AG08395 (cell line): Measurements from ENCODE around the gene SFTPB.
"Not testable (repeated sequence)": the region's sequence is repeated elsewhere in the genome, so short reads cannot be mapped to it uniquely, and the experiment has no call there.

Source experiments
- DNase-seq: peaks from one replicate; pipeline ENCODE4 v3.0.0; 2012; ENCODE audit warnings: mixed read lengths, low spot score

SFTPB gene

DNA sequence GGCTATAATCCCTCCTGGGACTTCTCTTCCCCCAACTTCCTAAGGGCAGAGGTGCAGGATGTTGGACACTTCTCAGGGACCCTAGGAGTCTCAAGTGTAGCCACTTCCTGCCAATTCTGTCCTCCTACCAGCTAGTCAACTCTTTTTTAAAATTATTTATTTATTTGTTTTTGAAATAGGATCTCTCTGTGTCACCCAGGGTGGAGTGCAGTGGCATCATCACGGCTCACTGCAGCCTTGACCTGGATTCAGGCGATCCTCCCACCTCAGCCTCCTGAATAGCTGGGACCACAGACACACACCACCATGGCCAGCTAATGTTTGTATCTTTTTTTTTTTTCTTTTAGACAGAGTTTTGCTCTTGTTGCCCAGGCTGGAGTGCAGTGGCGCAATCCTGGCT lies 11.5 kb downstream of the SFTPB start:
- no peak for DNase-seq

DNA sequence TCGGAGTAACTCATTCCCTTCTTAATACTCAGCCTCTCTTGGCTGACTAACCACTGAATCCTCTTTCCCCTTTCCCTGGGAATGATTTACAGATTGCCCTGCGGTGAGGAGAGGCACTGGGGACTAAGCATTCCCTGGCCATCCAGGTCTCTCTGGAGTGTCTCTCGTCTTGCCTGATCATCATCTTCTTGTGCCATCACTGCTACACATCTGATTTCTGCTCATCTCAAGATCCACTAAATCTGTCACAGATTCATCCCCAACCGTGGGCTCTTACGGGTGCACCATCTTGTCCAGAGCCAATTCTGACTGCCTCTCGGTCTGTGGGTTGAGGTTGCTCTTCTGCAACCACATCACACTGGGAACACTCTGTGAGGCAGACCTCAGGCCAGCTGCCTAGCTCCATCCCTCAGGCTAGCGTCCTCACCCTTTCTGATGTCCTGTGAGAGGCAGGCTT lies 12.0 kb downstream of the SFTPB start:
- DNase-seq = peak; percentile 90

DNA sequence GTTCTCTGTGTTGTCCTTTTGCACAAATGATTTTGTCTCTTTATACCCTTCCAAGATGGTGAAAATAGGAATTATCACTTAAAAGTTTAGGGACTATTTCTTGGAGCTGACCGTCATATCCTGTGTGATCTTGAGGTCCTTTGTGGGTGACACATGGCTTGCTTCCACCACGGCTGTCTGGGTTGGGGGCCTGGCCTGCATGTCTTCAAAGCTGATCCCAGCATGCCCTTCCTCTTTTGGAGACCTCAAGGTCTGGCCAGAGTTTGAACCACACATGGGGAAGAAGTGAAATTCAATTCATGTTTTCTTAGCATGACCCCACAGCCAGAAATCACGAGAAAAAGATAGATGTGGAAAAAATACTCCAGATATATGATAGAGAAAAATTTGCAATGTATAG lies 14.0 kb downstream of the SFTPB start:
- DNase-seq = no peak

DNA sequence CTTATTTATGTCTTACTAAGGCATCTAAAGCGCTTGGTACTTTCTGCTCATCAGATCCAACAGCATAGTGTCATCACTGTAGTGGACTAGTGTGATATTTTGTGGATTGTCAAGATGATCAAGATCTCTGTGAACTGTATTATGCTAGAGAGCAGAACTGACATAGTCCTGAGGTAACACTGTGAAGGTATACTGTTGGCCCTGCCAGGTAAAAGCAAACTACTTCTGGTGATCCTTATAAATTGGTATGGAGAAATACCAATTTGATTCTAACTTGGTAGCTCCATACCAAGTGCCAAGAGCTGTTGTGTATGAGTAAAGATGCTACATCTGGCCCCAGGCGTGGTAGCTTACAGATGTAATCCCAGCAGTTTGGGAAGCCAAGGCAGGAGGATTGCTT lies 15.9 kb downstream of the SFTPB start:
- no peak for DNase-seq

DNA sequence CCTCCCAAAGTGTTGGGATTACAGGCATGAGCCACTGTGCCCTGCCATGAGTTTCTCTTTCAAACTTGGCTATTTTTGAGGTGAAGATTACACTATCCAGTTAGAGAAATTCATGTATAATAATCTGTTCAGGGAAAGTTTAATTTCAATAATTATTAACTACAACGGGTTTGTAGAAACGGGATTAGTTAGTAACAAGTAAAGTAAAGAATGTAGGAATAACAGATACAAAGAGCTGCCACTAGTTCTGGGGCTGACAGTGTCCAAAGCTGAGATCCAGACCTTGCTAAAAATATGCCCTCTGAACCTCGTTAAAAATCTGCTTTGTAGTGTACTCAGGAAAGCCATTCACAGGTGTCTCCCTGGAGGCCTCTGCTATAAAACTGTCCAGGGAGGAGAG lies 16.9 kb downstream of the SFTPB start:
- no peak for DNase-seq

DNA sequence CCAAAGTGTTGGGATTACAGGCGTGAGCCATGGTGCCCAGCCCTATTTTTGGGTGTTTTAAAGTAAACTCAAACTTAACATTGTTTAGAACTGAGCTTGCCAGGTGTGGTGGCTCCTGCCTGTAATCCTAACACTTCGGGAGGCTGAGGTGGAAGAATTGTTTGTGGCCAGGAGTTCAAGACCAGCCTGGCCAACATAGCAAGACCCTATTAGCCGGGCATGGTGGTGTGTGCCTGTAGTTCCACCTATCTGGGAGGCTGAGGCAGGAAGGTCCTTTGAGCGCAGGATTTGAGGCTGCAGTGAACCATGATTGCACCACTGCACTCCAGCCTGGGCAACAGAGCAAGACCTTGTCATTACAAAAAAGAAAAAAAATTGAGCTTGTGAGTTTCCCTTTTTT lies 17.5 kb downstream of the SFTPB start:
- DNase-seq = no peak

DNA sequence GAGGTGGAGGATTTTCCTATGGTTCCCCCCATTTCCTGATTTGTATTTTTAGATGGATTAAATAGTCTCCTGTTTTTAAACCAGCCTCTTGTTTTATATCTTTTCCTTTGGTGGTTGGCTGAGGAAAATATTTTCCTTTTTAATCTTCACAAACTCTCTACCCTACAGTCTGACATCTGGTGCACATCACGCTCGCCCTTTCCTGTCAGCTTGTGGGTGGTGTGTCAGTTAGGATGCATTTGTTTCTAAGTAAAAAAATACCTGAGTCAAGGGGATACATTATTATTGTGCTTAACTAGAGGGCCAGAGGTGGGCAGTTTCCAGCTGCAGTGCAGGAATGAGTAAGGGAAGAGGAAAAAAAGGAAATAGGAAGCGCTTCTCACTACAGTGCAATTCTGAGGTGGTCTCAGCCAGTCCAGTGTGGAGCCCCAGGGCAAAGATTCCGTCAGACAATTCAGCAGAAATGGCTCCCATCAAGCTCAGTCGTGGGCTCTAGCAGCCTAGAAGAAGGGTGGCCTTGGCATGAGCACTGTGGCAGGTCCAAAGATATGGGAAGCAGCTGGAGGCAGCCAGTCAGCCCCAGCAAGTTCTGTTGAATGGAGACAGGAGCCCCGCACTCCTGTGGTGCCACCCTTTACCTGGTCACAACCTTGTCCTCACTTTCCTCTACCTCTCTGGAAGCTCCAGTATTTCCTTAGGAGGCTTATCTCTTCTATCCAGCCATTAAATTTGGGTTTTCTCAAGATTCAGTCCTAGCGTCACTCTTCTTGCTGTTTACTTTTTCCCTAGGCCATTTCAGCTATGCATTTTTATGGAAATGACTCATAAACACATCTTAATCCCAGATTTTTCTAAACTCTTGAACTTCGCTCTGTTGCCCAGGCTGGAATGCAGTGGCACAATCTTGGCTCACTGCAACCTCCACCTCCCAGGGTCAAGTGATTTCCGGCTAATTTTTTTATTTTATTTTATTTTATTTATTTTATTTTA lies 18.5 kb downstream of the SFTPB start:
- peak; percentile 66 for DNase-seq

DNA sequence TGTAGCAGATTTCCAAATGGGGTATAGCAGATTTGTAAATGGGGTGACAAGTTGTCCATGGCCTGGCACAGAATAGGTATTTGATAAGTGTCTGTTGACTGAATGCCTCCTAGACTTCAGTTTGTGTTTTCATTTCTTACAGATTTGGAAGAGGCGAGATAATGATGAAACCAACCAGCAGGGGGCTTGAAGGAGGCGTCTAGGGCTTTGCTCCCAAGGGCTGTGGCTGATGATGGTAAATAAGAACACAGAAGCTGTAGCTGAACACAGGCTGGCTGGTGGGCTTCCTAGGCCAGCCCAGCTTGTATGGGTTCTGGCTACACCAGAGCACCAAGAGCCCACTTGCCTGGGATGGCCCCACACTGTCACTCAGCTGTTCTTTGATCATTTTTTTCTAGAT lies 19.4 kb downstream of the SFTPB start:
- DNase-seq = peak; percentile 78

DNA sequence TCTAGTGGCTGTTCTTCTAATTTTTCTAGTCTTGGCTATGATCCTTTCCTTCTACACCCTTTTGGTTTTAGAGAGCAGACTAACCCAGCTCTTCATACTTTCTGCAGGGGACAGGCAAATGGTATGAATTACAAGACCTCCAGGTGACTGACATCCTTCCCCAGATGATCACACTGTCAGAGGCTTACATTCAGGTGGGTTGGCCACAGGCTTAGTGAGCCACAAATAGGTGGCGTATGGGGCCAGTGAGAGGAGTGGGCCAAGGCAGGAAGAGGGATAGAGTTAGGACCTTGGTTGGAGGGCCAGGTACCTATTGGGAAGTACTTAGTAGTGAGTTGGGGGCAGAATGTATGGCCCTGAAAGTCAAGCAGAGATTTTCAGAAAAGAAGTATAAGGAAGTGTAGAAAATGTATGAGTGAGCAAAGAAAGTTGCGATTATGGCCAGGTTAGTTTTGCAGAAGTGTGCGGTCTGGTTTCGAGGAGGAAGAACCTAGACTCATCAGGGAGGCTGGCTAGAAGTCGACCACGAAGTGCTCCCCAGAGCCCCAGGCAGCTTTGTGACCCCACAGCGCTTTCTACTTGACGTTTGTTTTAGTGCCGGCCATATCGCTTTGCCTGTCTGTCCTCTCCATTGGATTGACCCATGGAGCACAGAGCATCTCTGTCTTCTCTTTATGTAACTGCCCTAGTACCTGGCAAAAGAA lies 20.0 kb downstream of the SFTPB start:
- DNase-seq = no peak

DNA sequence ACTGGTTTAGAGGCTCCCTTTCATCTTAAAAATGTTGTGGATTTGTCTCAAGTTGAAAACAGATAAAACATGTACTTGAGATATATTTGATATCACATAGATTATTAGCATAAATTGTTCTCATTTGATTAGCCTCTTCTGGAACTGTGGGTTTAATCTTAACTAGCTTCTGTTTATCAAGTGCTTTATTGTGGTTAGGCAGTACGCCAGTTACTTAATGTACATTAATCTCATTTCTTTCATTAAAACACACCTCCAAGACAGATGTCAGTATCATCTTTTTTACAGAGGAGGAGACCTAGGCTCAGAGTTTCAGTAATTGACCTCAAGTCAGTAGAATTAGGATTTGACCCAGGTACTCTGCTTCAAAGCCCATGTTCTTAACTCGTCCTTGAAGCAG lies 21.8 kb downstream of the SFTPB start:
- DNase-seq = no peak

DNA sequence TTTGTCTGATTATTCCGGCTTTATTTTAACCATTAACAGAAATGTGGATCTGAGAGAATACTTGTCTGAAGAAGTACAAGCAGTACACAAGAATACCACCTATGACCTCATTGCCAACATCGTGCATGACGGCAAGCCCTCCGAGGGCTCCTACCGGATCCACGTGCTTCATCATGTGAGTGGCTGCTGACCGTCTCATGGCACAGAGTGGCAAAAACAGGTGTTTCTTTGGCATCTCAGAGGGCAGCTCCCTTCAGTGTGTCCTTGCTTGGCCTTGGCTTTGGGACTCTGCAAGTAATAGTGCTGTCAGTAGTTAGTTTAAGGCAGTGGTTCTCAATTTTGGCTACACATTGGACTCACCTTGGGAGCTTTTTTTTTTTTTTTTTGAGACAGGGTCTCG lies 23.1 kb downstream of the SFTPB start:
- DNase-seq = no peak

DNA sequence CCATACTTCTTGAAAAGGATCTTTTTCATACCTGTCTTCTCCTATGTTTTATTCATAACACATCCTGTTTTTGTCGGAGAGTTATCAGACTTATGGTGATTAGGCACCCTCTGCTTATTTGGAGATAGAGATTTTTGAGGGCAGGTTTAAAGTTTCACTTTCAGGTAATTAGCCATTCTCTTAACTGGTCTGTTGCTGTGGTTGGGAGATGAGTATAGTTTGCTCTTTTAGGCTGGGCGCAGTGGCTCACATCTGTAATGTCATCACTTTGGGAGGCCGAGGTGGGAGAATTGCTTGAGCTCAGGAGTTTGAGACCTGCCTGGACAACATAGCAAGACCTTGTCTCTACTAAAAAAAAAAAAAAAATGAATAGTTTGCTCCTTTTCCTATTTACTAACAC lies 25.3 kb downstream of the SFTPB start:
- DNase-seq = no peak

DNA sequence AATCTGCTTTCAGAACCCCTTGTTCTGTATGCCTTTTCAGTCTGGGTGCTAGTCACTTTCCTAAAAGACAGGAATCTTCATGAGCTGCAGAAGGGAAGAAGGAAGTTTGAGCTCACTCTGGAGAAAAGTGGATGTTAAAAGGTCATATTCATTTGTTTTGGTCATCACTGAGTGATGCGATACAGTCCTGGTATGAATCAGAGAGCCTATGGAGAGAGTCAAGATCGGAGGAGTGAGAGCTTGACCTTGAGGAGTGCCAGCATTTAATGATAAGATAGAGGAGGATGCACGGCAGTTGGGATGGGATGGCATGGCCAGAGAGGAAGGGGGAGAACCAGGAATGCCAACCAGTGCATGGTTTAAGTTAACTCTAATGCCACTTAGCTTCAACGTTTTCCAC lies 32.4 kb downstream of the SFTPB start:
- DNase-seq = no peak

DNA sequence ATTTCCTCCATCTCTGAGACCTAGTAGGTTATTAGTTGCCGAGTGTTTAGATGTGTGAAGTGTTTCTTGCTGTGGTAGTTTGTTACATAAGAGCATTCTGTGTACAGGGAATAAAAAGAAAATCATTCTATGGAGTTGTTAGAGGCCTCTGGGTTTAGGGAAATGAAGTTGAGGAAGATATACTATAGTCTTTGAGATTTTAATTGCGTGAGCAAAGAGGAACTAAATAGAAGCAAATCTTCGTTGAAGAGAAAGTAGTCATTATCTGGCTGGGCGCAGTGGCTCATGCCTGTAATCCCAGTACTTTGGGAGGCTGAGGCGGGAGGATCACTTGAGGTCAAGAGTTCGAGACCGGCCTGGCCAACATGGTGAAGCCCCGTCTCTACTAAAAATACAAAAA lies 33.0 kb downstream of the SFTPB start:
- no peak for DNase-seq

DNA sequence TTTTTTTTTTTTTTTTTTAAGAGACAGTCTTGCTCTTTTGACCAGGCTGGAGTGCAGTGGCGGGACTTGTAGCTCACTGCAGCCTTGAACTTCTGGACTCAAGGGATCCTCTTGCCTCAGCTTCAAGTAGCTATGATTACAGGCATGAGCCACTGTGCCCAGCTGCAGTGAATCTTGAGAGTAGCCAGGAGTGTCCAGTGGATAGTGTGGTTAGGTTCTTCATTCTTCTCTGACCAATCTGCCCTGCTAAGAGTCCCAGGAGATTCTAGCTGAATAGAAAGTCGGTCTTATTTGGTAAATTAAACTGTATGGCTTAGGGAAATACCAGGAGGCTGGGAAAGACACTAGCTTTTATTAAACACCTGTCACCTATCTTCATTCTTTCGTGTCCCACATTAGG lies 36.7 kb downstream of the SFTPB start:
- no peak for DNase-seq

DNA sequence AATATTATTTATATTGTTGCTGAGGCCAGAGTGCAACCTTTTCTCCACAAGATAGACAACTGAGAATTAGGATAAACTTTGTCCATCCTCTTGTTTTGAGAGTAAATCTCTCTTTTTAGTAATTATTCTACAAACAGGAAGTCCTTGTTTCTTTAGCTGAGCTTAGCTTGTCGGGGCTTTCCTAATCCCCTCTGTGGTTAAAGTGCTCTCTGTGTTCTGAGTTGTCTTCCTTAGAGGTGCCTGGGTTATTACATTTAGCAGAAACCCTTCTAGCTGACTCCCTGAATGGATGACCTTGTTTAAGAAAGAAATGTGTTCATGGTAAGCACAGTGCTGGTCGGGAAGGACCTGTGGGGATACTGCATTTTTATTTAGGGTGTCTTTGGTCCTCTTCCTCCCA lies 39.3 kb downstream of the SFTPB start:
- DNase-seq = no peak

DNA sequence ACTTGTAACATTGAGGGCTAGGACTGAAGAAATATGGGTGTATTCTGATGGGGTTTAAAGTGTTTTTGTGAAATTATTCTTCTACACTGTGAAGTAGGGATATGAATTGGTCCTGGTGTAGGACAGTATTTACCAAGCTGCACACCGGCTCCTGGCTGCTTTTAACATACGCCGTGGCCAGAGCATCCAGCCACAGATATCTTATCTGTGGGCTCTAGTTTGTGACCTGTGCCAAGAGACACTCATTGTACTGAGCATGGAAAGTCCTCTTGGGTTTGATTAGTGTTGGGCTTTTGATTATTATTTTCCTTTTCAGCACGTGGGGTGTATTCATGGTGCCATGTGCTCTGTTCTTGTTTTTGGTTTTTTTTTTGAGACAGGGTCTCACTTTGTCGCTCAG lies 44.0 kb downstream of the SFTPB start:
- DNase-seq = no peak

DNA sequence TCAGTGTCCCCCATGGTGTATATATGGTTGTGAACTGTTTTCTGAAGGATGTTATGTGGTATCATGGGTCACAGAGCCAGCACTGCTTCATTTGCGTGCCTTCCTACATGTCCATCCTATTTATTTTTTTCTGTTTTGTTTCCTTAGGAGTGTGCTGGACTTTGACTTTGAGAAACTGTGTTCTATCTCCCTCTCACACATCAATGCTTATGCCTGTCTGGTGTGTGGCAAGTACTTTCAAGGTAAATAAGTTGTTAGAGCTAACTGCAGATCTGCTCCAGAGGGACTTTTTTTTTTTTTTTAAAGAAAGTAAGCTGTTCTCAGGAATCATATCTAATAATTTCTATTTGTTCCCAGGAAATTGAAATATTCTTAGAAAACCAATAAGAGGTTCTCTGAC lies 46.7 kb downstream of the SFTPB start:
- no peak for DNase-seq

DNA sequence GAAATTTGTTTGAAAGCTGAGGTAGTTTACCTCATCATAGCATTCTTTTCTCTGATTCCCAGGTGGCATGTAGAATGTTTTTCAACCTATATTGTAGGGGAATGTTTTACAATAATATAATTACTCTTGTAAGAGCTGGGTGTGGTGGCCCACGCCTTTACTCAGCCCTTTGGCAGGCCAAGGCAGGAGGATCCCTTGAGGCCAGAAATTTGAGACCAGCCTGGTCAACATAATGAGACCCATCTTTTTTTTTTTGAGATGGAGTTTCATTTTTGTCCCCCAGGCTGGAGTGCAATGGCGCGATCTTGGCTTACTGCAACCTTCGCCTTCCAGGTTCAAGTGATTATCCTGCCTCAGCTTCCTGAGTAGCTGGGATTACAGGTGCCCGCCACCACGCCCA lies 48.4 kb downstream of the SFTPB start:
- no peak for DNase-seq

DNA sequence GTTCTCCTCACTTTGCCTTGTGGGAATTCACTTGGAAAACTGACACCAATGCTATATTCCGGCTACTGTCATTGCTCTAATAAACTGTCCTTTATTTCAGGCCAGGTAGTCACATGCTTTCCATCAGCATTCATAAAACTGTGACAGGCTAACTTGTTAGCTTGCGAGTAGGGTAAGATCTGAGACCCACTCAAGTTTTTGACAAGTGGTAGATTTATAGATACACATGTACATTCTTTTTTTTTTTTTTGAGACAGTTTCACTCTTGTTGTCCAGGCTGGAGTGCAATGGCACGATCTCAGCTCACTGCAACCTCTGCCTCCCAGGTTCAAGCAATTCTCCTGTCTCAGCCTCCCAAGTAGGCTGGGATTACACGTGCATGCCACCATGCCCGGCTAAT lies 50.3 kb downstream of the SFTPB start:
- DNase-seq = not testable (repeated sequence)

DNA sequence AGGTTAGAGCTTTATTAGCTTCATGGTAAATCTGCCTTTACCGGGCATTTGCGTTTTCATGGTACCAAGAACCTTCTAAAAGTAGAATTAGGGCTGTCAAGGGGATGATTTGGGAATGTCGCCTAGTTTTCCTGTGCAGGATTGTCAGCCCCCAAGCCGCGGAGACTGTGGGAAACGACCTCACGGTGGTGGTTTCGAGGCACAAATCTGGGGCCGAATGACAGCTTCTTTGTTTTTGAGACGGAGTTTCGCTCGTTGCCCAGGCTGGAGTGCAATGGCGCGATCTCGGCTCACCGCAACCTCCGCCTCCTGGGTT lies 52.6 kb downstream of the SFTPB start:
- DNase-seq = no peak

DNA sequence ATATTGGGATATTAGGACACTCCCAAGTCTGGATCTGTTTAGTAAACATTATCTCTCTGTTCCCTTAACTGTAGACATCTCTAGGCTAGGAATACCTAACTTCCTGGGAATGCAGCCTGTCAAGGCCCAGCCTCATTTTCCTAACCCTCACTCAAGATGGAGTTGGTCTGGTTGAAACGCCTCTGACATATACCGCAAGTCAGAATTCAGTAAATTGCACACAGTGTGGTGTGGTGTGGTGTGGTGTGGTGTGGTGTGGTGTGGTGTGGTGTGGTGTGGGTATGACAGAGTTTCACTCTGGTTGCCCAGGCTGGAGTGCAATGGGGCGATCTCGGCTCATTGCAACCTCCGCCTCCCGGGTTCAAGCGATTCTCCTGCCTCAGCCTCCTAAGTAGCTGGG lies 53.2 kb downstream of the SFTPB start:
- DNase-seq = not testable (repeated sequence)

DNA sequence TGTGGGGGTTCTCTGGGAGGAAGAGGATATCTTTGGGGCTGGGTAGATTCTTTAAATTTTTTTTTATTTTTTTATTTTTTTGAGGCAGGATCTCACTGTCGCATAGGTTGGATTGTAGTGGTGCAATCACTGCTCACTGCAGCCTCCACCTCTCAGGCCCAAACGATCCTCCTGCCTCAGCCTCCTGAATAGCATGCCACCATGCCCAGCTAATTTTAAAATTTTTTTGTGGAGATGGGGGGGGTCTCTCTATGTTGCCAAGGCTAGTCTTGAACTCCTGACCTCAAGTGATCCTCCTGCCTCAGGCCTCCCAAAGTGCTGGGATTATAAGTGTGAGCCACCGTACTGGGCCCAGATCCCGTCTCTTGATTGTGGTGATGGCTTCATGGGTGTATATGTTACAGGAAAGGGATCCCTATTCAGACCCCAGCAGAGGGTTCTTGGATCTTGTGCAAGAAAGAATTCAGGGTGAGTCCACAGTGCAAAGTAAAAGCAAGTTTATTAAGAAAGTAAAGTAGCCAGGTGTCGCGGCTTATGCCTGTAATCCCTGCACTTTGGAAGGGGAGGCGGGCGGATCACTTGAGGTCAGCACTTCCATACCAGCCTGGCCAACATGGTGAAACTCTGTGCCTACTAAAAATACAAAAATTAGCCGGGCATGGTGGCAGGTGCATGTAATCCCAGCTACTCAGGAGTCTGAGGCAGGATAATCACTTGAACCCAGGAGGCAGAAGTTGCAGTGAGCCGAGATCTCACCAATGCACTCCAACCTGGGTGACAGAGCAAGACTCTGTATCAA lies 54.1 kb downstream of the SFTPB start:
- DNase-seq = no peak
